ENCODE measurements around the gene TET1. TPM values are rescaled to one million over a fixed set of nuclear protein-coding genes. Genes with fewer than 3 reads are reported as not detected.
"Not testable (repeated sequence)": the region's sequence is repeated elsewhere in the genome, so short reads cannot be mapped to it uniquely, and the experiment has no call there.

Gene TET1
- polyA plus RNA-seq (2013), result 2.7 TPM

- WGBS (ENCODE audit: insufficient coverage), result under 1% methylated on average over 63 of the region's 66 CpGs
- H3K36me3 ChIP-seq (ENCODE audit: control insufficient read depth in 4 of 4, insufficient read depth in 4 of 4, low read length in 3 of 4), result no peaks in the 10 kb centered on the region
- H3K4me1 ChIP-seq (ENCODE audit: control extremely low read depth in 1 of 4, control insufficient read depth in 4 of 4, insufficient read depth in 4 of 4, low read length in 3 of 4), result peaks cover 8 to 33% (median 27%) of the 10 kb centered on the region in 4 experiments
- H3K9me3 ChIP-seq (ENCODE audit: control extremely low read depth in 1 of 5, control insufficient read depth in 4 of 5, insufficient read depth in 2 of 5, low read depth in 1 of 5, low read length in 4 of 5), result no peaks in the 10 kb centered on the region
- CTCF ChIA-PET, result interaction anchor here (0.6 to 2.7 kb wide), 4 partner anchors 9 to 222 kb away, joined by 3 to 8 read pairs (median 4); no protein-coding TSS in a partner anchor
- H3K4me3 ChIP-seq (ENCODE audit: control insufficient read depth in 1 of 7, extremely low read depth in 1 of 7, insufficient read depth in 4 of 7, low read depth in 2 of 7, low read length in 6 of 7), result peak within 1 kb of the TSS; percentile 8 to 83 (median 67)
- POLR2A ChIA-PET, result no interaction called here
- DNase-seq, result no peak
- peak within 1 kb of the TSS in 1 of 2 experiments; percentile 54 for H3K27ac ChIP-seq (ENCODE audit: insufficient read depth in 1 of 2, low read depth in 1 of 2, low read length in 2 of 2, poor library complexity in 1 of 2, severe bottlenecking in 2 of 2)
- H3K27me3 ChIP-seq (replicated peaks in 2 of 5; ENCODE audit: control insufficient read depth in 4 of 5, insufficient read depth in 5 of 5, low read length in 4 of 5), result peaks cover 4 to 74% (median 33%) of the 10 kb centered on the region in 5 experiments
These were observed at the start of gene TET1 for GRCh38 chr10:68560186-68560942. TET1 (plus strand) TSS chr10:68560337; CDS start chr10:68572339, 12,002 bp downstream.

- POLR2A ChIA-PET; H3K36me3 ChIP-seq (ENCODE audit: control insufficient read depth in 4 of 4, insufficient read depth in 4 of 4, low read length in 3 of 4); H3K4me1 ChIP-seq (ENCODE audit: control extremely low read depth in 1 of 4, control insufficient read depth in 4 of 4, insufficient read depth in 4 of 4, low read length in 3 of 4); H3K4me3 ChIP-seq (ENCODE audit: control insufficient read depth in 1 of 7, extremely low read depth in 1 of 7, insufficient read depth in 4 of 7, low read depth in 2 of 7, low read length in 6 of 7); H3K27me3 ChIP-seq (replicated peaks in 2 of 5; ENCODE audit: control insufficient read depth in 4 of 5, insufficient read depth in 5 of 5, low read length in 4 of 5); H3K27ac ChIP-seq (ENCODE audit: insufficient read depth in 1 of 2, low read depth in 1 of 2, low read length in 2 of 2, poor library complexity in 1 of 2, severe bottlenecking in 2 of 2); DNase-seq; H3K9me3 ChIP-seq (ENCODE audit: control extremely low read depth in 1 of 5, control insufficient read depth in 4 of 5, insufficient read depth in 2 of 5, low read depth in 1 of 5, low read length in 4 of 5); CTCF ChIA-PET: not testable (repeated sequence)
- 100% methylated on average over 2 of the region's 2 CpGs for WGBS (ENCODE audit: insufficient coverage)
These were observed 43.9 kb upstream of the TET1 start for GRCh38 chr10:68516216-68516615.

GRCh38 chr10:68516766-68517165 is 43.4 kb upstream of the TET1 start:
- Histone ChIP-seq H3K4me1 (ENCODE audit: control extremely low read depth in 1 of 4, control insufficient read depth in 4 of 4, insufficient read depth in 4 of 4, low read length in 3 of 4) (no peaks in the 10 kb centered on the region), H3K27me3 (replicated peaks in 2 of 5; ENCODE audit: control insufficient read depth in 4 of 5, insufficient read depth in 5 of 5, low read length in 4 of 5) (no peaks in the 10 kb centered on the region), H3K36me3 (ENCODE audit: control insufficient read depth in 4 of 4, insufficient read depth in 4 of 4, low read length in 3 of 4) (peaks cover 0 to 9% (median 5%) of the 10 kb centered on the region in 4 experiments), H3K9me3 (ENCODE audit: control extremely low read depth in 1 of 5, control insufficient read depth in 4 of 5, insufficient read depth in 2 of 5, low read depth in 1 of 5, low read length in 4 of 5) (no peaks in the 10 kb centered on the region), H3K27ac (ENCODE audit: insufficient read depth in 1 of 2, low read depth in 1 of 2, low read length in 2 of 2, poor library complexity in 1 of 2, severe bottlenecking in 2 of 2) (no peak overlapping the region), H3K4me3 (ENCODE audit: control insufficient read depth in 1 of 7, extremely low read depth in 1 of 7, insufficient read depth in 4 of 7, low read depth in 2 of 7, low read length in 6 of 7) (no peak overlapping the region)
- ChIA-PET CTCF (no interaction called here), POLR2A (no interaction called here)
- no peak for DNase-seq
- WGBS (ENCODE audit: insufficient coverage), result 95% methylated on average over 3 of the region's 4 CpGs

GRCh38 chr10:68517188-68517587 is 42.9 kb upstream of the TET1 start:
- H3K27me3 ChIP-seq (replicated peaks in 2 of 5; ENCODE audit: control insufficient read depth in 4 of 5, insufficient read depth in 5 of 5, low read length in 4 of 5), result no peaks in the 10 kb centered on the region
- DNase-seq, result no peak
- H3K4me3 ChIP-seq (ENCODE audit: control insufficient read depth in 1 of 7, extremely low read depth in 1 of 7, insufficient read depth in 4 of 7, low read depth in 2 of 7, low read length in 6 of 7), result no peak overlapping the region
- no peaks in the 10 kb centered on the region for H3K9me3 ChIP-seq (ENCODE audit: control extremely low read depth in 1 of 5, control insufficient read depth in 4 of 5, insufficient read depth in 2 of 5, low read depth in 1 of 5, low read length in 4 of 5)
- 100% methylated on average over 3 of the region's 5 CpGs for WGBS (ENCODE audit: insufficient coverage)
- CTCF ChIA-PET, result no interaction called here
- POLR2A ChIA-PET, result no interaction called here
- H3K27ac ChIP-seq (ENCODE audit: insufficient read depth in 1 of 2, low read depth in 1 of 2, low read length in 2 of 2, poor library complexity in 1 of 2, severe bottlenecking in 2 of 2), result no peak overlapping the region
- peaks cover 0 to 11% (median 5%) of the 10 kb centered on the region in 4 experiments for H3K36me3 ChIP-seq (ENCODE audit: control insufficient read depth in 4 of 4, insufficient read depth in 4 of 4, low read length in 3 of 4)
- H3K4me1 ChIP-seq (ENCODE audit: control extremely low read depth in 1 of 4, control insufficient read depth in 4 of 4, insufficient read depth in 4 of 4, low read length in 3 of 4), result no peaks in the 10 kb centered on the region

GRCh38 chr10:68518609-68519008 is 41.5 kb upstream of the TET1 start:
- H3K4me3 ChIP-seq (ENCODE audit: control insufficient read depth in 1 of 7, extremely low read depth in 1 of 7, insufficient read depth in 4 of 7, low read depth in 2 of 7, low read length in 6 of 7); H3K27ac ChIP-seq (ENCODE audit: insufficient read depth in 1 of 2, low read depth in 1 of 2, low read length in 2 of 2, poor library complexity in 1 of 2, severe bottlenecking in 2 of 2); CTCF ChIA-PET; DNase-seq; H3K9me3 ChIP-seq (ENCODE audit: control extremely low read depth in 1 of 5, control insufficient read depth in 4 of 5, insufficient read depth in 2 of 5, low read depth in 1 of 5, low read length in 4 of 5); H3K4me1 ChIP-seq (ENCODE audit: control extremely low read depth in 1 of 4, control insufficient read depth in 4 of 4, insufficient read depth in 4 of 4, low read length in 3 of 4); POLR2A ChIA-PET; H3K27me3 ChIP-seq (replicated peaks in 2 of 5; ENCODE audit: control insufficient read depth in 4 of 5, insufficient read depth in 5 of 5, low read length in 4 of 5): not testable (repeated sequence)
- WGBS (ENCODE audit: insufficient coverage), result 100% methylated on average over 1 of the region's 11 CpGs
- peaks cover 0 to 13% (median 6%) of the 10 kb centered on the region in 4 experiments for H3K36me3 ChIP-seq (ENCODE audit: control insufficient read depth in 4 of 4, insufficient read depth in 4 of 4, low read length in 3 of 4)

- DNase-seq; CTCF ChIA-PET; POLR2A ChIA-PET; H3K4me1 ChIP-seq (ENCODE audit: control extremely low read depth in 1 of 4, control insufficient read depth in 4 of 4, insufficient read depth in 4 of 4, low read length in 3 of 4); H3K9me3 ChIP-seq (ENCODE audit: control extremely low read depth in 1 of 5, control insufficient read depth in 4 of 5, insufficient read depth in 2 of 5, low read depth in 1 of 5, low read length in 4 of 5); H3K4me3 ChIP-seq (ENCODE audit: control insufficient read depth in 1 of 7, extremely low read depth in 1 of 7, insufficient read depth in 4 of 7, low read depth in 2 of 7, low read length in 6 of 7); H3K27me3 ChIP-seq (replicated peaks in 2 of 5; ENCODE audit: control insufficient read depth in 4 of 5, insufficient read depth in 5 of 5, low read length in 4 of 5); H3K27ac ChIP-seq (ENCODE audit: insufficient read depth in 1 of 2, low read depth in 1 of 2, low read length in 2 of 2, poor library complexity in 1 of 2, severe bottlenecking in 2 of 2); H3K36me3 ChIP-seq (ENCODE audit: control insufficient read depth in 4 of 4, insufficient read depth in 4 of 4, low read length in 3 of 4): not testable (repeated sequence)
- WGBS (ENCODE audit: insufficient coverage), result no CpG with 5 or more reads among the region's 5 CpGs
These were observed 34.6 kb upstream of the TET1 start for GRCh38 chr10:68525490-68526038.

- no peaks in the 10 kb centered on the region for H3K27me3 ChIP-seq (replicated peaks in 2 of 5; ENCODE audit: control insufficient read depth in 4 of 5, insufficient read depth in 5 of 5, low read length in 4 of 5)
- peaks cover 0 to 6% (median 1%) of the 10 kb centered on the region in 4 experiments for H3K36me3 ChIP-seq (ENCODE audit: control insufficient read depth in 4 of 4, insufficient read depth in 4 of 4, low read length in 3 of 4)
- H3K9me3 ChIP-seq (ENCODE audit: control extremely low read depth in 1 of 5, control insufficient read depth in 4 of 5, insufficient read depth in 2 of 5, low read depth in 1 of 5, low read length in 4 of 5), result no peaks in the 10 kb centered on the region
- DNase-seq, result no peak
- H3K27ac ChIP-seq (ENCODE audit: insufficient read depth in 1 of 2, low read depth in 1 of 2, low read length in 2 of 2, poor library complexity in 1 of 2, severe bottlenecking in 2 of 2), result peak overlapping the region; percentile 85 to 93
- POLR2A ChIA-PET, result no interaction called here
- H3K4me3 ChIP-seq (ENCODE audit: control insufficient read depth in 1 of 7, extremely low read depth in 1 of 7, insufficient read depth in 4 of 7, low read depth in 2 of 7, low read length in 6 of 7), result peak overlapping the region; percentile 68 to 99 (median 90)
- H3K4me1 ChIP-seq (ENCODE audit: control extremely low read depth in 1 of 4, control insufficient read depth in 4 of 4, insufficient read depth in 4 of 4, low read length in 3 of 4), result peaks cover 3 to 8% (median 5%) of the 10 kb centered on the region in 4 experiments
- 2% methylated on average over 11 of the region's 11 CpGs for WGBS (ENCODE audit: insufficient coverage)
- CTCF ChIA-PET, result no interaction called here
These were observed 33.4 kb upstream of the TET1 start for GRCh38 chr10:68526634-68527307.

Data from common myeloid progenitor, CD34-positive (primary cell).